Measurements from ENCODE around the gene PICALM. TPM values are rescaled to one million over a fixed set of nuclear protein-coding genes. Genes with fewer than 3 reads are reported as not detected.

The PICALM gene
- polyA plus RNA-seq, 3 donors = 62.4 to 241 (median 81.0) TPM

GRCh38 chr11:86069408-86070101, 671 bp upstream of the PICALM start:
- Histone ChIP-seq H3K4me2 (replicated peaks; ENCODE audit: extremely low read depth, low read length, poor library complexity, severe bottlenecking) (peak overlapping the region; percentile 90), H3K27ac (ENCODE audit: low read depth in 1 of 2, low read length in 2 of 2) (peak overlapping the region; percentile 97 to 99), H3K36me3 (replicated peaks in 1 of 2; ENCODE audit: control insufficient read depth in 1 of 2, insufficient read depth in 2 of 2, low read length in 2 of 2) (no peaks in the 10 kb centered on the region), H3K9me3 (replicated peaks in 1 of 2; ENCODE audit: control insufficient read depth in 1 of 2, insufficient read depth in 1 of 2, low read length in 2 of 2) (no peaks in the 10 kb centered on the region), H3K4me1 (ENCODE audit: control insufficient read depth in 1 of 2, insufficient read depth in 2 of 2, low read length in 2 of 2) (peaks cover 27 to 33% of the 10 kb centered on the region in 2 donors), H3K4me3 (replicated peaks in 1 of 3; ENCODE audit: low read depth in 2 of 3, low read length in 3 of 3) (peak overlapping the region; percentile 42 to 100 (median 63)), H3K9ac (ENCODE audit: insufficient read depth, low read length, poor library complexity, severe bottlenecking) (peak overlapping the region; percentile 96), H4K20me1 (ENCODE audit: insufficient read depth, low read length) (peaks cover 35% of the 10 kb centered on the region), H2AFZ (ENCODE audit: insufficient read depth, low read depth, low read length, poor library complexity, severe bottlenecking) (no peak overlapping the region), H3K79me2 (ENCODE audit: insufficient read depth, low read length) (peaks cover 47% of the 10 kb centered on the region), H3K27me3 (ENCODE audit: control insufficient read depth in 2 of 2, insufficient read depth in 2 of 2, low read length in 2 of 2) (no peaks in the 10 kb centered on the region)
- intact Hi-C loops (cut with micrococcal nuclease) = loop anchor here (1.0 to 10.0 kb wide), 5 partner anchors 23 to 176 kb away; no protein-coding TSS in a partner anchor
- Mint-ChIP-seq H3K36me3 (peaks cover 3 to 8% of the 10 kb centered on the region in 2 donors), H3K4me3 (peak overlapping the region; percentile 88 to 99), H3K27me3 (ENCODE audit: low read depth in 3 of 3) (peaks cover 0 to 4% (median 0%) of the 10 kb centered on the region in 3 donors), H3K4me1 (peaks cover 30% of the 10 kb centered on the region), H3K27ac (peak overlapping the region; percentile 99 to 100 (median 99)), H3K9me3 (peaks cover 0 to 5% (median 2%) of the 10 kb centered on the region in 7 donors)
- 0% methylated on average over 5 of the region's 14 CpGs for WGBS (ENCODE audit: insufficient coverage)
- DNase-seq = peak; percentile 91 to 98 (median 98)
- TF ChIP-seq CTCF (IDR thresholded peaks at IDR 0.05) = no peak

GRCh38 chr11:86068138-86068871, 579 bp downstream of the PICALM start:
- peaks cover 59% of the 10 kb centered on the region for H3K79me2 ChIP-seq (ENCODE audit: insufficient read depth, low read length)
- 0% methylated on average over 39 of the region's 47 CpGs for WGBS (ENCODE audit: insufficient coverage)
- peaks cover 39% of the 10 kb centered on the region for H3K4me1 Mint-ChIP-seq

More at GRCh38 chr11:86068138-86068871, 579 bp downstream of the PICALM start:
- peak overlapping the region; percentile 84 to 99 for H3K27ac ChIP-seq (ENCODE audit: low read depth in 1 of 2, low read length in 2 of 2)
- H3K9me3 ChIP-seq (replicated peaks in 1 of 2; ENCODE audit: control insufficient read depth in 1 of 2, insufficient read depth in 1 of 2, low read length in 2 of 2) = no peaks in the 10 kb centered on the region
- peak overlapping the region; percentile 96 for H3K9ac ChIP-seq (ENCODE audit: insufficient read depth, low read length, poor library complexity, severe bottlenecking)
- peak overlapping the region; percentile 73 to 100 (median 81) for H3K4me3 ChIP-seq (replicated peaks in 1 of 3; ENCODE audit: low read depth in 2 of 3, low read length in 3 of 3)
- no peaks in the 10 kb centered on the region for H3K36me3 ChIP-seq (replicated peaks in 1 of 2; ENCODE audit: control insufficient read depth in 1 of 2, insufficient read depth in 2 of 2, low read length in 2 of 2)
- Mint-ChIP-seq H3K9me3 (peaks cover 0 to 5% (median 2%) of the 10 kb centered on the region in 7 donors), H3K27me3 (ENCODE audit: low read depth in 3 of 3) (peaks cover 0 to 3% (median 0%) of the 10 kb centered on the region in 3 donors), H3K4me3 (peak overlapping the region; percentile 99 to 100), H3K36me3 (peaks cover 6 to 12% of the 10 kb centered on the region in 2 donors), H3K27ac (peak overlapping the region; percentile 96 to 100 (median 99))
- peaks cover 32 to 45% of the 10 kb centered on the region in 2 donors for H3K4me1 ChIP-seq (ENCODE audit: control insufficient read depth in 1 of 2, insufficient read depth in 2 of 2, low read length in 2 of 2)
- peak in 1 of 3 donors; percentile 44 for DNase-seq
- no peak for TF ChIP-seq CTCF (IDR thresholded peaks at IDR 0.05)
- H3K27me3 ChIP-seq (ENCODE audit: control insufficient read depth in 2 of 2, insufficient read depth in 2 of 2, low read length in 2 of 2) = no peaks in the 10 kb centered on the region
- H3K4me2 ChIP-seq (replicated peaks; ENCODE audit: extremely low read depth, low read length, poor library complexity, severe bottlenecking) = peak overlapping the region; percentile 90
- no peak overlapping the region for H2AFZ ChIP-seq (ENCODE audit: insufficient read depth, low read depth, low read length, poor library complexity, severe bottlenecking)
- H4K20me1 ChIP-seq (ENCODE audit: insufficient read depth, low read length) = peaks cover 47% of the 10 kb centered on the region
- intact Hi-C loops (cut with micrococcal nuclease) = loop anchor here (2.0 to 5.0 kb wide), 3 partner anchors 22 to 134 kb away; no protein-coding TSS in a partner anchor
